Mononuclear cell (primary cell): ENCODE data around the gene NACC2. TPM values are rescaled to one million over a fixed set of nuclear protein-coding genes. Genes with fewer than 3 reads are reported as not detected.
"Not testable (repeated sequence)": the region's sequence is repeated elsewhere in the genome, so short reads cannot be mapped to it uniquely, and the experiment has no call there.

Source experiments
- H3K27me3 ChIP-seq: 2 replicates; pipeline ENCODE4 v1.6.0; 2011; ENCODE audit warnings: low read length, control low read depth; ENCODE audit not compliant: insufficient read depth
- H3K4me1 ChIP-seq: 2 replicates; pipeline ENCODE4 v1.5.1; 2011; ENCODE audit warnings: mild to moderate bottlenecking, low read length, control low read depth; ENCODE audit not compliant: insufficient read depth
- H3K4me3 ChIP-seq: 2 replicates; pipeline ENCODE4 v1.5.1; 2011; ENCODE audit warnings: mild to moderate bottlenecking, low read length, moderate library complexity
- H3K9me3 ChIP-seq: 2 replicates; pipeline ENCODE4 v1.5.1; 2011; ENCODE audit warnings: low read depth, mild to moderate bottlenecking, control low read depth, low read length
- total RNA-seq: library from RNA; depleted of rRNA; stranded (reverse); fragments of >200 nt; gene quantifications from one replicate; pipeline ENCODE4 v1.2.3, GENCODE V29; 2012

NACC2 gene
- total RNA-seq, 1 donor = 9.2 TPM

DNA sequence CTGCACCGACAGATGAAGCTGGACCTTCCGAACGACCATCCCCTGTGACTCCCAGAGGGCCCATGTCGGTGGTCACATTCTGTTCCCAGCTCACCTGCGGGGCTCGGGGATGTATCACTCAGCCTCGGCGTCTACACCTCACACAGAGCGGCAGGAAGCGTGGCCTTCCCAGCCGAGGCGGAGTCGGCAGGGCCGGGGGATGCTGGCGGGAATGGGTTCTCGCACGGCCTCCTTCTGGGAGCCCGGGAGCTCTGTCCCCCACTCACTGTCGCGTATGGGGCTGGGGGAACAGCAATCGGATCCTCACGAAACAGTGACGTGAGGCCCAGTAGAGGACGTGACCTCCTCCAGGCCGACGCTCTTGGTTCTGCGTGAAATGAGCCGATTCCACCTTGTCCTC is 20.4 kb downstream of the NACC2 start:
- no peaks in the 10 kb centered on the region for H3K9me3 ChIP-seq
- H3K4me1 ChIP-seq = peaks cover 46% of the 10 kb centered on the region
- no peaks in the 10 kb centered on the region for H3K27me3 ChIP-seq
- no peak overlapping the region for H3K4me3 ChIP-seq

GRCh38 chr9:136062657-136063439 is 32.2 kb downstream of the NACC2 start:
- Histone ChIP-seq H3K4me1 (peaks cover 60% of the 10 kb centered on the region), H3K9me3 (no peaks in the 10 kb centered on the region), H3K27me3 (no peaks in the 10 kb centered on the region), H3K4me3 (no peak overlapping the region)

DNA sequence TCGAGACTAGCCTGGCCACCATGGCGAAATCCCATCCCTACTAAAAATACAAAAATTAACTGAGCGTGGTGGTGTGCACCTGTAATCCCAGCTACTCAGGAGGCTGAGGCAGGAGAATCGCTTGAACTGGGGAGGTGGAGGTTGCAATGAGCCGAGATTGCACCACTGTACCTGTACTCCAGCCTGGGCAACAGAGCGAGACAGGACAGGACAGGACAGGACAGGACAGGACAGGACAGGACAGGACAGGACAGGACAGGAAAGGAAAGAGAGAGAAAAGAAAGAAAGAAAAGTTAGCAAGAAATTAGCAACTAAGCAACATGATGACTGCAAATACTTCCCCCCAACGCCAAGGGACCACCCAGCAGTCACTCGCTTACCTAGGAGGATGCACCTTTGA is 33.2 kb downstream of the NACC2 start:
- H3K9me3 ChIP-seq, H3K4me3 ChIP-seq, H3K27me3 ChIP-seq: not testable (repeated sequence)
- H3K4me1 ChIP-seq = peaks cover 60% of the 10 kb centered on the region

GRCh38 chr9:136061405-136061804 is 33.7 kb downstream of the NACC2 start:
- Histone ChIP-seq H3K9me3 (no peaks in the 10 kb centered on the region), H3K4me1 (peaks cover 60% of the 10 kb centered on the region), H3K27me3 (no peaks in the 10 kb centered on the region), H3K4me3 (no peak overlapping the region)

GRCh38 chr9:136060671-136061371 is 34.3 kb downstream of the NACC2 start:
- no peaks in the 10 kb centered on the region for H3K9me3 ChIP-seq
- no peaks in the 10 kb centered on the region for H3K27me3 ChIP-seq
- H3K4me3 ChIP-seq = no peak overlapping the region
- H3K4me1 ChIP-seq = peaks cover 60% of the 10 kb centered on the region

DNA sequence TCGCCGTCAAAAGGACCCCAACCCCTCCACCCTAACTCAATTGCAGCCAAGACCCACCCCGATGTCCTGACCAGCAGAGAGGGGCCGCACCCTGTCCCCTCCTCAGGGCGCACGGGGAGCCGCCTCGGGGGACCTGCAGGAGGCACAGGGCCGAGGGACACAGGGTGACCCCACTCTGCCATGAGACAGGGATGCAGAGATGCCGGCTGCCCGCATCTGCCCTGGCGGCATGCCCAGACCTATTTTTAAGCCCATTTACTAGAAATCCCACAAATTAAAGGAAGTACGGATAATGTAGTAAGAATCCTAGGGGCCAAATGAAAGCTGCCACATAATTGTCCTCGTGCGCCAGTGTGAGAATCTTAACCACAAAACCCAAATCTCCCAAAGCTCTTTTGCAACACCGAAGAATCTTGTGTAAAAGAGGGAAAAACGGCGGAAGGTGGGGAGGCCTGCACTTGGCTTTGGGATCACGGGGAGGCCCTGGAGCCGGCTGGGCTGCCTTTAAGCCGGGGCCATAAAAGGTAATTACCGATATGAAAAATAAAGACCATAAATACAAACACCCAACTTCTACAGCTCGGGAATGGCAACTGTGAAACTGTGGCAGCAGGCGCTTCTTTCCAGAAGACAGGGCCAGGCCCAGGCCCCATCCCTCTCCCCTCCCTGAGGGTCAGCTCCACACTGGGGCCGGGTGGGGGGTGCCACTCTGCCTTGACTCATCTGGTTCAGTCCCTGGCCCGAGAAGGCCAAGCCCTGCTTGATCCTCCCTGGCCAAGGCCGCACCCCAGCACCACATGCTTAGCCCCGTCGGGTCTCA is 35.0 kb downstream of the NACC2 start:
- Histone ChIP-seq H3K27me3 (no peaks in the 10 kb centered on the region), H3K4me3 (no peak overlapping the region), H3K4me1 (peaks cover 62% of the 10 kb centered on the region), H3K9me3 (no peaks in the 10 kb centered on the region)

GRCh38 chr9:136059321-136059791 is 35.7 kb downstream of the NACC2 start:
- peaks cover 69% of the 10 kb centered on the region for H3K4me1 ChIP-seq
- H3K4me3 ChIP-seq = no peak overlapping the region
- H3K9me3 ChIP-seq = no peaks in the 10 kb centered on the region
- no peaks in the 10 kb centered on the region for H3K27me3 ChIP-seq

GRCh38 chr9:136058801-136059302 is 36.2 kb downstream of the NACC2 start:
- Histone ChIP-seq H3K9me3 (no peaks in the 10 kb centered on the region), H3K27me3 (no peaks in the 10 kb centered on the region), H3K4me3 (no peak overlapping the region), H3K4me1 (peaks cover 74% of the 10 kb centered on the region)

DNA sequence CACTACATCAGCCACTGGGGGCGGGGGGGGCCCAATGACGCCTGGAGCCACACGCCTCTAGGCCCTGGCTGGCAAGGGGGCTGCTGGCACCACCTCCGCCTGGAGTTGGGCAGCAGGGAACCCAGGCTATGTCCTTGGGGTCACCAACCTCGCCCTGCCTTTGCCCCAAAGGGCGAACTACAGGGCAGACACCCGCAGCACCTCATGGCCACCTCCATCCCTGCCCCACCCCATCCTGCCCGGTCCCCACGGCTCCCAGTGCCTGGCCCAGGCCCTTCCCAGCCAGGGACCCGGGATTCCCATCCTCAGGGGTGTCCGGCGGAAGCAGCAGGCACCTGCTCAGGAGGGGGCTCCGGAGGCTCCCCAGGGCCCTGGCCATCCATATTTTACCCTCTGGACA is 37.0 kb downstream of the NACC2 start:
- Histone ChIP-seq H3K4me1 (peaks cover 82% of the 10 kb centered on the region), H3K9me3 (no peaks in the 10 kb centered on the region), H3K4me3 (no peak overlapping the region), H3K27me3 (no peaks in the 10 kb centered on the region)

- Histone ChIP-seq H3K27me3 (no peaks in the 10 kb centered on the region), H3K9me3 (no peaks in the 10 kb centered on the region), H3K4me1 (peaks cover 88% of the 10 kb centered on the region), H3K4me3 (no peak overlapping the region)
Observed at GRCh38 chr9:136057236-136058081, 37.6 kb downstream of the NACC2 start.

DNA sequence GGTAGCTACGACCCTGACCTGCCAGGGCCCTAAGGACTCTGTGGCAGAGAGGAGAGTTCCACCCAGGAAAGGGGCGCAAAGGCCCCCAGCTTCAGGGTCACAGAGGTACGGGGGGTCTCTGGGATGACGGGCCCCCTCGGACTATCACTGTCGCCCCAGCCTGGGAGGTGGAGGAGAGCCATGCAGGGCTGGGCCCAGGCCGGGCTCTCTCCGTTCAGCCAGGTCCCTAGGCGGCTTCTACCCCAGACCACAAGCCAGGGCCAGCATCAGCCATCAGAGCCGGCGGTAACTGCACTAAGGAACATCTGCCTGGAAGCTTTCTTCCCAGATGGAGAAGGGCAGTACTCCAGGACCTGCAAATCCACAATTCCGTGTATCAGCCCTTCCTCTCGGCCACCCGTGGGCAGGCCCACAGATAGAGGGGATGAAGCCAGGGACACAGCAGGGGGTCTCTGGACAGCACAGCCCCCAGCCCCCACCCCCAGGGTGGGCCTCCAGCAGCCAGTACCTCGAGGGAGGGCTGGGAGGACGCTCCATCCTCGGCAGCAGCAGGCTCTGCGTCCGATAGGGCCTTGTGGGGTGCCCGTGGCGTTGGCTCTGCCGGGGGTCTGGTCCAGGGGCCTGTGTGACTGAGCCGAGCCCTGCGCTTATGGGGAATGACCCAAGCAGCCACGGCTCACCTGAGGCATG is 38.4 kb downstream of the NACC2 start:
- Histone ChIP-seq H3K9me3 (no peaks in the 10 kb centered on the region), H3K4me3 (no peak overlapping the region), H3K4me1 (peaks cover 90% of the 10 kb centered on the region), H3K27me3 (no peaks in the 10 kb centered on the region)

DNA sequence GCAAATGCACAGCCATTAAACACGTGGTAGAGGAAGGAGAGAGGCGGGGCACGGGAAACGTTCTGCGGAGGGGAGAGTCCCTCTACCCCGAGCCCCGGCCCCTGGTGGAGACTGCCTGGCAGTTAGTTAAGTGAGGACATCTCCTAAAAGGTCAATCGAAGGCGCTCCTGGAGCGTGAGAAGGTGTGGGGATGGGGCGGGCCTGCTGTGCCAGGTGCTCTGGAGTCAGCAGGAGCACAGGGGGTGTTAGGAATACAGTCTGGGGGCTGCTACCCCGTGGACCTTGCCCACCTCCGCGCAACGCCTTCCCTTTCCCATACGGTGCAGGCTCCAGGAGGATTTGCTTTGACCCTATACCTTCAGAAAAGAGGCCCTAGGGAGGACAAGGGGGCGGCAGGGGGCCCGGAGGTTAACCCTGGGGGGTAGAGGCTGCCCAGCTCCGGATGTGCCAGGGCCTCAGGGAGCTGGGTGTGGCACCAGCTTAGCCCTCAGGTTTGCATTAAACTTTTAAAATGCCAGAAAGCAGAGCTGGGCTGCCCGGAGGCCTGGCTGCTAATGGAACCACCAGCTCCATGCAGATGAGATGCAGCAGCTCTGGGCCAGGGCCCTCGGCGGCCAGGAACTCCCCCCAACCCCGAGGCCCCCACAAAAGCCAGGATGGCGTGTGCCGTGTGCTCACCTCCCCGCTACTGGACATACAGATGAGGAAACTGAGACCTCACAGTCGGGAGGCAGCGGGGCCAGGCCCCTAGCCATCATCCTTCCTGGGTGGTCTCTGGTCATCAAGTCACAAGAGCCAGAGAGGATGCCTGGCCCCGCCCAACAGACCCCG is 39.2 kb downstream of the NACC2 start:
- Histone ChIP-seq H3K27me3 (no peaks in the 10 kb centered on the region), H3K4me1 (peaks cover 91% of the 10 kb centered on the region), H3K4me3 (no peak overlapping the region), H3K9me3 (no peaks in the 10 kb centered on the region)
